Fibroblast of lung (primary cell): ENCODE results near the gene RAP1B. TPM values are rescaled to one million over a fixed set of nuclear protein-coding genes. Genes with fewer than 3 reads are reported as not detected.

Source experiments
- DNase-seq, 2 donors: peaks; one replicate each; pipeline versions ENCODE4 v3.0.0 to v3.0.0-alpha.2; 2010; ENCODE audit warnings: low read depth in 2 of 2
- H2AFZ ChIP-seq: 2 replicates; pipeline ENCODE4 v1.5.1; 2012; ENCODE audit warnings: low read length, control low read depth, inconsistent platforms
- H3K27ac ChIP-seq: 2 replicates; pipeline ENCODE4 v1.5.1; 2011; ENCODE audit warnings: low read length, control low read depth; ENCODE audit not compliant: insufficient read depth
- H3K27me3 ChIP-seq: 2 replicates; pipeline ENCODE4 v1.5.1; 2011; ENCODE audit warnings: mild to moderate bottlenecking, low read length; ENCODE audit not compliant: control insufficient read depth, insufficient read depth
- H3K36me3 ChIP-seq: 2 replicates; pipeline ENCODE4 v1.5.1; 2011; ENCODE audit warnings: low read length; ENCODE audit not compliant: control insufficient read depth, insufficient read depth
- H3K4me1 ChIP-seq: 2 replicates; pipeline ENCODE4 v1.5.1; 2011; ENCODE audit warnings: low read length; ENCODE audit not compliant: control insufficient read depth, insufficient read depth; ENCODE audit errors: extremely low read depth
- H3K4me2 ChIP-seq: 2 replicates; pipeline ENCODE4 v1.5.1; 2011; ENCODE audit warnings: low read length, control low read depth; ENCODE audit not compliant: insufficient read depth; ENCODE audit errors: extremely low read depth
- H3K4me3 ChIP-seq, 4 experiments: fragments of 200-600 bp in 1 of 4; sonication (generic) in 1 of 4; replicated peaks in 1 of 4; 2 replicates each; pipeline ENCODE4 v1.5.1; 2011 to 2016; ENCODE audit warnings: low read length in 4 of 4, low read depth in 3 of 4, mild to moderate bottlenecking in 3 of 4, control low read depth in 2 of 4, inconsistent platforms in 1 of 4, mixed read lengths in 1 of 4; ENCODE audit not compliant: insufficient read depth in 1 of 4; ENCODE audit errors: control extremely low read depth in 1 of 4
- H3K79me2 ChIP-seq: 2 replicates; pipeline ENCODE4 v1.5.1; 2012; ENCODE audit warnings: mild to moderate bottlenecking, low read length, inconsistent platforms; ENCODE audit not compliant: control insufficient read depth, insufficient read depth
- H3K9ac ChIP-seq: 2 replicates; pipeline ENCODE4 v1.5.1; 2011; ENCODE audit warnings: mild to moderate bottlenecking, low read length, control low read depth; ENCODE audit not compliant: insufficient read depth
- H3K9me3 ChIP-seq: 2 replicates; pipeline ENCODE4 v1.5.1; 2012; ENCODE audit warnings: low read depth, low read length; ENCODE audit not compliant: control insufficient read depth, insufficient read depth
- H4K20me1 ChIP-seq: 2 replicates; pipeline ENCODE4 v1.5.1; 2011; ENCODE audit warnings: low read length; ENCODE audit not compliant: control insufficient read depth, insufficient read depth; ENCODE audit errors: extremely low read depth
- EZH2 ChIP-seq: IDR thresholded peaks from 2 replicates; pipeline ENCODE4 v1.5.1; 2012; ENCODE audit warnings: low read length, control low read depth, mild to moderate bottlenecking; ENCODE audit errors: missing control alignments
- polyA plus RNA-seq, 2 donors: library from polyadenylated mRNA; depleted of rRNA in 1 of 2; stranded (reverse) in 1 of 2; unstranded in 1 of 2; fragments of >200 nt; gene quantifications; 2 replicates each; pipeline ENCODE4 v1.2.1, GENCODE V29; 2011 to 2012; ENCODE audit warnings: missing spikeins in 1 of 2
- total RNA-seq: library from RNA; depleted of rRNA; stranded (reverse); fragments of >200 nt; gene quantifications from 2 replicates; pipeline ENCODE4 v1.2.1, GENCODE V29; 2014
- TF ChIP-seq, protein P1 (sequence below), 2 donors: IDR thresholded peaks in 1 of 2; conservative IDR thresholded peaks in 1 of 2; 1 replicate in 1 of 2; 2 replicates in 1 of 2; pipeline ENCODE4 v1.5.1; 2011 to 2012; ENCODE audit warnings: low read length in 2 of 2, control low read depth in 1 of 2, inconsistent platforms in 1 of 2, low read depth in 1 of 2, mild to moderate bottlenecking in 1 of 2

RAP1B gene
- total and polyA plus RNA-seq, 2 donors (not counting 1 experiment from before 2014, with no cell fraction given), result 194 to 383 TPM

- DNase-seq, result no peak
- Histone ChIP-seq H3K9me3 (no peaks in the 10 kb centered on the region), H4K20me1 (no peaks in the 10 kb centered on the region), H3K9ac (no peak overlapping the region), H3K4me3 (no peak overlapping the region), H2AFZ (no peak overlapping the region), H3K79me2 (no peaks in the 10 kb centered on the region), H3K4me2 (no peak overlapping the region), H3K27ac (no peak overlapping the region), H3K4me1 (no peaks in the 10 kb centered on the region), H3K36me3 (no peaks in the 10 kb centered on the region), H3K27me3 (no peaks in the 10 kb centered on the region)
- TF ChIP-seq EZH2, result no peak
- TF ChIP-seq, protein P1, sequence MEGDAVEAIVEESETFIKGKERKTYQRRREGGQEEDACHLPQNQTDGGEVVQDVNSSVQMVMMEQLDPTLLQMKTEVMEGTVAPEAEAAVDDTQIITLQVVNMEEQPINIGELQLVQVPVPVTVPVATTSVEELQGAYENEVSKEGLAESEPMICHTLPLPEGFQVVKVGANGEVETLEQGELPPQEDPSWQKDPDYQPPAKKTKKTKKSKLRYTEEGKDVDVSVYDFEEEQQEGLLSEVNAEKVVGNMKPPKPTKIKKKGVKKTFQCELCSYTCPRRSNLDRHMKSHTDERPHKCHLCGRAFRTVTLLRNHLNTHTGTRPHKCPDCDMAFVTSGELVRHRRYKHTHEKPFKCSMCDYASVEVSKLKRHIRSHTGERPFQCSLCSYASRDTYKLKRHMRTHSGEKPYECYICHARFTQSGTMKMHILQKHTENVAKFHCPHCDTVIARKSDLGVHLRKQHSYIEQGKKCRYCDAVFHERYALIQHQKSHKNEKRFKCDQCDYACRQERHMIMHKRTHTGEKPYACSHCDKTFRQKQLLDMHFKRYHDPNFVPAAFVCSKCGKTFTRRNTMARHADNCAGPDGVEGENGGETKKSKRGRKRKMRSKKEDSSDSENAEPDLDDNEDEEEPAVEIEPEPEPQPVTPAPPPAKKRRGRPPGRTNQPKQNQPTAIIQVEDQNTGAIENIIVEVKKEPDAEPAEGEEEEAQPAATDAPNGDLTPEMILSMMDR (conservative IDR thresholded peaks at IDR 0.05 in 1 of 2, IDR thresholded peaks at IDR 0.05 in 1 of 2; ENCODE audit: low read depth in 1 of 2, low read length in 2 of 2), result no peak
Observed at GRCh38 chr12:68667896-68668295, 57.2 kb downstream of the RAP1B start.

DNA sequence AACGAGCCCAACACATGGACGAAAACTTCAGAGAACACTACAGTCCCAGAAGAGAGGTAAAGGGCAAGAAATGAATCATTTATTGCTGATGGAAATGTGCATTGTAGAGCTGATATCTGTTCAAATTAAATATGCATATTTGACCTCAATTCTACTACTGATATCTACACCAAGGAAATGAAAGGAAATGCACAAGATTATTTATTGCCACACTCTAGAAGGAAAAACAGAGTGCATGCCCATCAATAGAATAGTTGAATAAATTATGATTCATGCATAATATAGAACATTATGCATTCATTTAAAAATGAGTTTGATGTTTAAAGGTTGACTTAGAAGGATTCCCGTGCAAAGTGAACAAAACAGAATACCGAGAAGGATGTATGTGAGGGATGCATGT, 60.5 kb downstream of the RAP1B start:
- H3K4me1 ChIP-seq, result no peaks in the 10 kb centered on the region
- no peaks in the 10 kb centered on the region for H3K27me3 ChIP-seq
- H3K4me2 ChIP-seq, result no peak overlapping the region
- H3K36me3 ChIP-seq, result no peaks in the 10 kb centered on the region
- DNase-seq, result no peak
- no peaks in the 10 kb centered on the region for H3K79me2 ChIP-seq
- no peak overlapping the region for H3K27ac ChIP-seq
- no peak for TF ChIP-seq EZH2
- TF ChIP-seq, protein P1 (conservative IDR thresholded peaks at IDR 0.05 in 1 of 2, IDR thresholded peaks at IDR 0.05 in 1 of 2; ENCODE audit: low read depth in 1 of 2, low read length in 2 of 2), result no peak
- H3K9me3 ChIP-seq, result no peaks in the 10 kb centered on the region
- H4K20me1 ChIP-seq, result no peaks in the 10 kb centered on the region
- H3K9ac ChIP-seq, result no peak overlapping the region
- H3K4me3 ChIP-seq, result no peak overlapping the region
- H2AFZ ChIP-seq, result no peak overlapping the region

- H3K27ac ChIP-seq, result no peak overlapping the region
- no peaks in the 10 kb centered on the region for H3K79me2 ChIP-seq
- H3K36me3 ChIP-seq, result no peaks in the 10 kb centered on the region
- no peak overlapping the region for H3K4me2 ChIP-seq
- no peak for DNase-seq
- no peaks in the 10 kb centered on the region for H3K27me3 ChIP-seq
- H3K9ac ChIP-seq, result no peak overlapping the region
- no peak overlapping the region for H2AFZ ChIP-seq
- H3K4me1 ChIP-seq, result no peaks in the 10 kb centered on the region
- no peak overlapping the region for H3K4me3 ChIP-seq
- no peaks in the 10 kb centered on the region for H4K20me1 ChIP-seq
- TF ChIP-seq, protein P1 (conservative IDR thresholded peaks at IDR 0.05 in 1 of 2, IDR thresholded peaks at IDR 0.05 in 1 of 2; ENCODE audit: low read depth in 1 of 2, low read length in 2 of 2), result no peak
- no peak for TF ChIP-seq EZH2
- no peaks in the 10 kb centered on the region for H3K9me3 ChIP-seq
Observed at GRCh38 chr12:68673788-68674187, 63.1 kb downstream of the RAP1B start.
